ENCODE data around the gene SCN4B. TPM values are rescaled to one million over a fixed set of nuclear protein-coding genes. Genes with fewer than 3 reads are reported as not detected.
A peak's percentile ranks its signal among the peaks of the same experiment; 100 is the strongest.

Gene SCN4B
- total and polyA plus RNA-seq, 2 donors (not counting 1 experiment from before 2014, with no cell fraction given) = 1.5 to 10.4 TPM

- no peak overlapping the region for H3K9ac ChIP-seq (ENCODE audit: insufficient read depth, low read length)
- H3K36me3 ChIP-seq (ENCODE audit: control insufficient read depth, insufficient read depth, low read length) = no peaks in the 10 kb centered on the region
- peaks cover 7% of the 10 kb centered on the region for H3K27me3 ChIP-seq (ENCODE audit: control insufficient read depth, insufficient read depth, low read length)
- no peaks in the 10 kb centered on the region for H4K20me1 ChIP-seq (ENCODE audit: control insufficient read depth, extremely low read depth, insufficient read depth, low read length)
- DNase-seq (ENCODE audit: low read depth in 2 of 2) = peak; percentile 24 to 58
- no peak overlapping the region for H2AFZ ChIP-seq (ENCODE audit: low read length)
- no peak overlapping the region for H3K27ac ChIP-seq (ENCODE audit: insufficient read depth, low read length)
- H3K79me2 ChIP-seq (ENCODE audit: control insufficient read depth, insufficient read depth, low read length) = no peaks in the 10 kb centered on the region
- no peaks in the 10 kb centered on the region for H3K4me1 ChIP-seq (ENCODE audit: control insufficient read depth, extremely low read depth, insufficient read depth, low read length)
- H3K4me3 ChIP-seq (replicated peaks in 1 of 4; ENCODE audit: control extremely low read depth in 1 of 4, insufficient read depth in 1 of 4, low read depth in 3 of 4, low read length in 4 of 4) = no peak overlapping the region
- no peak overlapping the region for H3K4me2 ChIP-seq (ENCODE audit: extremely low read depth, insufficient read depth, low read length)
- no peaks in the 10 kb centered on the region for H3K9me3 ChIP-seq (ENCODE audit: control insufficient read depth, insufficient read depth, low read depth, low read length)
- no peak for TF ChIP-seq EZH2 (IDR thresholded peaks at IDR 0.05; ENCODE audit: low read length, missing control alignments)
- TF ChIP-seq CTCF (conservative IDR thresholded peaks at IDR 0.05 in 1 of 2, IDR thresholded peaks at IDR 0.05 in 1 of 2; ENCODE audit: low read depth in 1 of 2, low read length in 2 of 2) = peak; percentile 80 to 86
These were observed 18.8 kb upstream of the SCN4B start for GRCh38 chr11:118171269-118172062.

GRCh38 chr11:118170882-118171268 lies 18.3 kb upstream of the SCN4B start:
- Histone ChIP-seq H3K4me3 (replicated peaks in 1 of 4; ENCODE audit: control extremely low read depth in 1 of 4, insufficient read depth in 1 of 4, low read depth in 3 of 4, low read length in 4 of 4) (no peak overlapping the region), H3K27me3 (ENCODE audit: control insufficient read depth, insufficient read depth, low read length) (peaks cover 4% of the 10 kb centered on the region), H3K36me3 (ENCODE audit: control insufficient read depth, insufficient read depth, low read length) (no peaks in the 10 kb centered on the region), H3K9ac (ENCODE audit: insufficient read depth, low read length) (no peak overlapping the region), H3K79me2 (ENCODE audit: control insufficient read depth, insufficient read depth, low read length) (no peaks in the 10 kb centered on the region), H3K9me3 (ENCODE audit: control insufficient read depth, insufficient read depth, low read depth, low read length) (no peaks in the 10 kb centered on the region), H4K20me1 (ENCODE audit: control insufficient read depth, extremely low read depth, insufficient read depth, low read length) (no peaks in the 10 kb centered on the region), H3K27ac (ENCODE audit: insufficient read depth, low read length) (no peak overlapping the region), H3K4me2 (ENCODE audit: extremely low read depth, insufficient read depth, low read length) (no peak overlapping the region), H2AFZ (ENCODE audit: low read length) (no peak overlapping the region), H3K4me1 (ENCODE audit: control insufficient read depth, extremely low read depth, insufficient read depth, low read length) (no peaks in the 10 kb centered on the region)
- DNase-seq (ENCODE audit: low read depth in 2 of 2) = no peak
- TF ChIP-seq EZH2 (IDR thresholded peaks at IDR 0.05; ENCODE audit: low read length, missing control alignments) (no peak), CTCF (conservative IDR thresholded peaks at IDR 0.05 in 1 of 2, IDR thresholded peaks at IDR 0.05 in 1 of 2; ENCODE audit: low read depth in 1 of 2, low read length in 2 of 2) (no peak)

GRCh38 chr11:118170231-118170630 lies 17.6 kb upstream of the SCN4B start:
- Histone ChIP-seq H3K79me2 (ENCODE audit: control insufficient read depth, insufficient read depth, low read length) (no peaks in the 10 kb centered on the region), H3K27ac (ENCODE audit: insufficient read depth, low read length) (no peak overlapping the region), H3K4me3 (replicated peaks in 1 of 4; ENCODE audit: control extremely low read depth in 1 of 4, insufficient read depth in 1 of 4, low read depth in 3 of 4, low read length in 4 of 4) (no peak overlapping the region), H3K9me3 (ENCODE audit: control insufficient read depth, insufficient read depth, low read depth, low read length) (no peaks in the 10 kb centered on the region), H3K27me3 (ENCODE audit: control insufficient read depth, insufficient read depth, low read length) (no peaks in the 10 kb centered on the region), H3K4me1 (ENCODE audit: control insufficient read depth, extremely low read depth, insufficient read depth, low read length) (no peaks in the 10 kb centered on the region), H4K20me1 (ENCODE audit: control insufficient read depth, extremely low read depth, insufficient read depth, low read length) (no peaks in the 10 kb centered on the region), H2AFZ (ENCODE audit: low read length) (no peak overlapping the region), H3K4me2 (ENCODE audit: extremely low read depth, insufficient read depth, low read length) (no peak overlapping the region), H3K36me3 (ENCODE audit: control insufficient read depth, insufficient read depth, low read length) (no peaks in the 10 kb centered on the region), H3K9ac (ENCODE audit: insufficient read depth, low read length) (no peak overlapping the region)
- no peak for DNase-seq (ENCODE audit: low read depth in 2 of 2)
- TF ChIP-seq CTCF (conservative IDR thresholded peaks at IDR 0.05 in 1 of 2, IDR thresholded peaks at IDR 0.05 in 1 of 2; ENCODE audit: low read depth in 1 of 2, low read length in 2 of 2) (no peak), EZH2 (IDR thresholded peaks at IDR 0.05; ENCODE audit: low read length, missing control alignments) (no peak)

All from fibroblast of lung (primary cell).